Measurements from ENCODE around the gene GPRC5B.

DNA sequence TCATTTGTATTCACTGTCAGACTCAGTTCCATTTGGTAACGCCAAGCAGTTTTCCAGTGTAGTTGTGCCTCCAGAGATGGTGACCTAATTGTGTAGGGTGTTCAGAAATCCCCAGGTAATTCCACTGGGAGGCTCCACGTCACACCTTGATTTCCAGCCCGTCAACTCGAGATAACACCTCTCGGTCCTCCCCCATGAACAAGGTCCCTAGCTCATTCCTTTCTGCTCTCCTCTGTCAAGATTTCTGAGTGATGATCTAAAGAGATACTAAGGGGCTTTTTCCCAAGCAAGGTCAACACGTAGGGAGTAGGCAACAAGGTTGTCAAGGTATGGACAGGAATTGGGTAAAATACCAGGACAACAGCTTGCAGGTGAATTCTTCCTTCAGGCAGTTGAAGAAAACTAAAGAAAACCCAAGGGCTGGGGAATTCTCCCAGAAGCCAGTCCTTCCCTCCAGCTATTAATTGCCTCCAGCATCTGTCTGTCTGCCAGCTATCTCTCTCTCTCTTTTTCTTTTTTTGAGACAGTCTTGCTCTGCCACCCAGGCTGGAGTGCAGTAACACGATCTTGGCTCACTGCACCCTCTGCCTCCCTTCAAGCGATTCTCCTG lies 31.4 kb downstream of the GPRC5B start:
- TF ChIP-seq FOXM1 (IDR thresholded peaks at IDR 0.05; ENCODE audit: borderline replicate concordance, low read depth) (no peak), CEBPB (IDR thresholded peaks at IDR 0.05) (no peak), EGR1 (IDR thresholded peaks at IDR 0.05) (no peak), RAD21 (IDR thresholded peaks at IDR 0.05; ENCODE audit: low read depth) (no peak), EP300 (IDR thresholded peaks at IDR 0.05; ENCODE audit: borderline replicate concordance) (no peak), TAF1 (IDR thresholded peaks at IDR 0.05; ENCODE audit: low read depth) (no peak), MAX (IDR thresholded peaks at IDR 0.05) (no peak), CREB1 (IDR thresholded peaks at IDR 0.05; ENCODE audit: low read depth) (no peak), TEAD4 (IDR thresholded peaks at IDR 0.05) (no peak)
- TF ChIP-seq, protein P1, sequence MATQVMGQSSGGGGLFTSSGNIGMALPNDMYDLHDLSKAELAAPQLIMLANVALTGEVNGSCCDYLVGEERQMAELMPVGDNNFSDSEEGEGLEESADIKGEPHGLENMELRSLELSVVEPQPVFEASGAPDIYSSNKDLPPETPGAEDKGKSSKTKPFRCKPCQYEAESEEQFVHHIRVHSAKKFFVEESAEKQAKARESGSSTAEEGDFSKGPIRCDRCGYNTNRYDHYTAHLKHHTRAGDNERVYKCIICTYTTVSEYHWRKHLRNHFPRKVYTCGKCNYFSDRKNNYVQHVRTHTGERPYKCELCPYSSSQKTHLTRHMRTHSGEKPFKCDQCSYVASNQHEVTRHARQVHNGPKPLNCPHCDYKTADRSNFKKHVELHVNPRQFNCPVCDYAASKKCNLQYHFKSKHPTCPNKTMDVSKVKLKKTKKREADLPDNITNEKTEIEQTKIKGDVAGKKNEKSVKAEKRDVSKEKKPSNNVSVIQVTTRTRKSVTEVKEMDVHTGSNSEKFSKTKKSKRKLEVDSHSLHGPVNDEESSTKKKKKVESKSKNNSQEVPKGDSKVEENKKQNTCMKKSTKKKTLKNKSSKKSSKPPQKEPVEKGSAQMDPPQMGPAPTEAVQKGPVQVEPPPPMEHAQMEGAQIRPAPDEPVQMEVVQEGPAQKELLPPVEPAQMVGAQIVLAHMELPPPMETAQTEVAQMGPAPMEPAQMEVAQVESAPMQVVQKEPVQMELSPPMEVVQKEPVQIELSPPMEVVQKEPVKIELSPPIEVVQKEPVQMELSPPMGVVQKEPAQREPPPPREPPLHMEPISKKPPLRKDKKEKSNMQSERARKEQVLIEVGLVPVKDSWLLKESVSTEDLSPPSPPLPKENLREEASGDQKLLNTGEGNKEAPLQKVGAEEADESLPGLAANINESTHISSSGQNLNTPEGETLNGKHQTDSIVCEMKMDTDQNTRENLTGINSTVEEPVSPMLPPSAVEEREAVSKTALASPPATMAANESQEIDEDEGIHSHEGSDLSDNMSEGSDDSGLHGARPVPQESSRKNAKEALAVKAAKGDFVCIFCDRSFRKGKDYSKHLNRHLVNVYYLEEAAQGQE (IDR thresholded peaks at IDR 0.05; ENCODE audit: low read depth), result no peak

All from Ishikawa (cell line).